Astrocyte of the spinal cord (primary cell): ENCODE measurements around the gene KIF2C.

Experiments used
- DNase-seq: peaks from one replicate; pipeline ENCODE4 v3.0.0; 2011; ENCODE audit warnings: low read depth, low spot score
- H3K4me3 ChIP-seq: 2 replicates; pipeline ENCODE4 v1.5.1; 2011; ENCODE audit warnings: low read depth, mild to moderate bottlenecking, low read length, moderate library complexity
- in situ Hi-C: cut with HindIII; loops from 2 replicates; pipeline ENCODE4 v1.10.0; 2017; ENCODE audit warnings: low sequenced_read_pairs
- TF ChIP-seq, protein P1 (sequence below): IDR thresholded peaks from 2 replicates; pipeline ENCODE4 v1.5.1; 2012; ENCODE audit warnings: low read depth, mild to moderate bottlenecking, low read length, inconsistent platforms

The KIF2C gene

DNA sequence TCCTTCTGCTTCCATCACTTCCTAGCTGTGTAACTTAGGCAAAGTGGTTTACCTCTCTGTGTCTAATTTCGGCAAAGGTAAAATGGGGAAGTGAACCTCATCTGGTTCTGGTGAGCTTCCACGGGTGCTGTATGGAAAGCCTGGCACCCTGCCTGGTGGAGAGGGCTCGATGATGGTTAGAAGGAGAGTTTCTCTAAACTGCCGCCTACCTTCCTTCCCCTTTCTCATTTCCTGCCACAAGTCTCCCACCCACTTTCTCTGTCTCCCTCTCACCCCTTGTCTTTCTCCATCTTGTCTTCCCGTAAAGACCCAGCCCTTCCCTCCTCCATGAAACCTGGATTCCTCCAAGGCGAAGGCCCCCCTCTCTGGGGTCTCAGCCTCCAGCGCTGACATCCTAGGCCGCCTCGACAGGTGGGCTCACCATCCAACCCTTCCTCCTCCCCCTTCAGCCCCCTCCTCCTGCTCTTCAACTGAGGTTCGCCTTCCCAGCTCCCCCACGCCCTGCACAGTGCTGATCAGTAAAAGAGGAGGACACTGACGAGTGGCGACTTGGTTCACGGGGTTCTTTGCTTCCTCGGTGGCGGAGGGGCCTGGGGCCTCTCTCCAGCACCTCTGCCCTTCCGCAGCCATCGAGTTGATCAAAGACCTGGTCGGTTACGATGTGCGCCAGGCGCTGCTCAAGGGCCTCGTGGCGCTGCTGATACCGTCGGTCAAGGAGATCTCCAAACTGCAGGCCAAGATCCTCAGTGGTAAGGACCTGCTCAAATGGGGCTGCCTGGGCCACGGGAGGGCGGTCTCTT lies 15.9 kb upstream of the KIF2C start:
- H3K4me3 ChIP-seq, result no peak overlapping the region
- in situ Hi-C loops, result no loop called here

DNA sequence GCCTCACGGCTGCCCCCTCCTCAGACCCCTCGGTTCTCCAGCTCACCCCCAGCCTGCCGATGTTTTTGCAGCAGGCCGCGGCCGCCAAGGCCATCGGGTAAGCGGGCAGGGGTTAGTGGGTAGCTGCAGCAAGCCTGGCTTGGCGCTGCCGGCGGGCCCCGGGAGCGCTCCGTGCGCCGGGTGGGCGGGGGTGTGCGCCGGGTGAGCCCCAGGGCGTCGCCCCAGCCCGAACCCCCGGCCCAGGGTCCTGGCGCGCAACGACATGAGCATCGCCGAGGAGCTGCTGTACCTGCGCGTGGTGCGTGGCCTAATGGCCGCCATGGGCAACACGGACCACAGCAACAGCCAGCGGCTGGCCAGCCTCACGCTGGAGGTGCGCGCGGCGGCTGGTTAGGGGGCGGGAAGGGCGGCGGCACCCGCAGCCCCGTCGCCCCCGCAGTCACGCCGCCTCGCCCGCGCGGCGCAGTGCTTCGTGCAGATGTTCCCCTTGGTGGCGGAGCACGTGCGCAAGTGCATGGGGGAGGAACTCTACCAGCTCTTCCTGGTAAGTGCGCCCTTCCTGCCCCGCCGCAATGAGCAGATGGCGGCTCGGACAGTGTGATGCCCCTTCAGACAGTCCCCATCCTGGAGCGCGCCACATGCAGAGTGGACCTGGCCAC lies 15.2 kb upstream of the KIF2C start:
- no peak for DNase-seq
- H3K4me3 ChIP-seq, result no peak overlapping the region
- in situ Hi-C loops, result no loop called here
- TF ChIP-seq, protein P1, sequence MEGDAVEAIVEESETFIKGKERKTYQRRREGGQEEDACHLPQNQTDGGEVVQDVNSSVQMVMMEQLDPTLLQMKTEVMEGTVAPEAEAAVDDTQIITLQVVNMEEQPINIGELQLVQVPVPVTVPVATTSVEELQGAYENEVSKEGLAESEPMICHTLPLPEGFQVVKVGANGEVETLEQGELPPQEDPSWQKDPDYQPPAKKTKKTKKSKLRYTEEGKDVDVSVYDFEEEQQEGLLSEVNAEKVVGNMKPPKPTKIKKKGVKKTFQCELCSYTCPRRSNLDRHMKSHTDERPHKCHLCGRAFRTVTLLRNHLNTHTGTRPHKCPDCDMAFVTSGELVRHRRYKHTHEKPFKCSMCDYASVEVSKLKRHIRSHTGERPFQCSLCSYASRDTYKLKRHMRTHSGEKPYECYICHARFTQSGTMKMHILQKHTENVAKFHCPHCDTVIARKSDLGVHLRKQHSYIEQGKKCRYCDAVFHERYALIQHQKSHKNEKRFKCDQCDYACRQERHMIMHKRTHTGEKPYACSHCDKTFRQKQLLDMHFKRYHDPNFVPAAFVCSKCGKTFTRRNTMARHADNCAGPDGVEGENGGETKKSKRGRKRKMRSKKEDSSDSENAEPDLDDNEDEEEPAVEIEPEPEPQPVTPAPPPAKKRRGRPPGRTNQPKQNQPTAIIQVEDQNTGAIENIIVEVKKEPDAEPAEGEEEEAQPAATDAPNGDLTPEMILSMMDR, result no peak

More for the DNA sequence above, 15.9 kb upstream of the KIF2C start:
- TF ChIP-seq, protein P1, result no peak
- DNase-seq, result no peak

DNA sequence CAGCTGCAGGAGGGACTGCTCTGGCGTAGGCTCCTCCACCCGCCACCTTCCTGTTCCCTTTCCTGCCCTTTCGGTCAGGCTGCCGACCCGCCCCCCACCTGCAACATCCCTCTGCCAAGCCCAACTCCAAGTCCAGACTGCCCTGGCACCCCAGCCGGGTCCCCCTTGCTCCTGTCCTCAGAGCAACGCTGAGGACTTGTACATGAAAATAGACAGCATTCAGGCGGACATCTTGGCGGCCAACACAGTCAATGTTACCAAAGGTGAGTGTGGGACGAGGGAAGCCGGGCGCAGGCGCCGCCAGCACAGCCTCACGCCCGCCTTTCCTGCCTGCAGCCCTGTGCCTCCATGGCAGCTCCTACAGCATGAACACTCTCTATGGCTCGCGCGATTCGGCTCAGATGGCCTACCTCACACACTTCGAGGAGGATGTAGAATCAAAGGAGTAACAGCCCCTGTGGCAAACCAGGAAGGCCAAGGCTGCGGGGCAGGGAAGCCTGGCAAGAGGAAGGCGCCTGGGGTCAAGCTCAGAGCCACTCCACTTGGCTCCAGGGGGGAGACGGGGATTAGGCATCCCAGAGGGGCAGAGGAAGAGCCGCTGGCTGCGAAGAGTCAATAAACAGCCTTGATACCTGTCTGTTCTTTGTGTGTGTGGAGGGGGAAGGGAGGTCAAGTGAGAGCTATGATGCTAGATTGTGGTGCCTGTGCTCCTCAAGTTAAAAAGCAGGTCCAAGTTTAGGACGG lies 14.5 kb upstream of the KIF2C start:
- in situ Hi-C loops, result no loop called here
- TF ChIP-seq, protein P1, result no peak
- no peak overlapping the region for H3K4me3 ChIP-seq
- no peak for DNase-seq

DNA sequence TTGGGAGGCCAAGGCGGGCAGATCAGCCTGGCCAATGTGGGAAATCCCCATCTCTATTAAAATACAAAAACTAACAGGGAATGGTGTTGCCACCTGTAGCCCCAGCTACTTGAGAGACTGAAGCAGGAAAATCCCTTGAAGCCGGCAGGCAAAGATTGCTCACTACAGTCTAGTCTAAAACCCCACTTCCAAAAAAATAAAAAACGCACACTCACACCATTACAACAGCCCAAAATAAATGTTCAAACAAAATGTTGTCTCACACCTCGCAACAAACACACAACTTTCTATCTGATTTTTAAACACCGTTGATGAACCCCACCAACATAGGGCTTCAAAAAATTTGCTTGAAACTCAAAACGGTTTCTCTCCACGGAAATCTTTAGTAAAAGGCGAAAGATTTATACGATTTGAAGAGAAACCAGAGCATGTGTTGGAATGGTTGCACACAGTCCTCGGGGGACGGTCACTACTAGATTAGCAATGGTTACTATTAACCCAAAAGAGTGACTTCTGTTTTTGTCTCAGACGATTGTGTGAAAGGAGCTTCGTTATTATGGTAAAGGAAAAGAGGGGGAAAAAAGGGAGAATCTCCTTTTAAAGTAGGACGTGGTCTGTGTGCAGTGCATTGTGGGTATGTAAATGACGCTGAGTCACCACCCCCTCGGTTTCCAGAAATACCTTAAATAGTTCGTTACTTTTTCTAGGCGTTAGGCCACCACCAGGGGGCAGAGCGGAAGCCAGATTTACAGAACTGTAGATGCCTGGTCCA lies 8.7 kb upstream of the KIF2C start, which contains the start of gene RNU5D-1:
Gene RNU5D-1, minus strand, starts transcription at position 430 of the 772 bp plus-strand sequence.
- peak; percentile 98 for DNase-seq
- TF ChIP-seq, protein P1, result peak; percentile 80
- in situ Hi-C loops, result no loop called here
- no peak within 1 kb of the TSS for H3K4me3 ChIP-seq

DNA sequence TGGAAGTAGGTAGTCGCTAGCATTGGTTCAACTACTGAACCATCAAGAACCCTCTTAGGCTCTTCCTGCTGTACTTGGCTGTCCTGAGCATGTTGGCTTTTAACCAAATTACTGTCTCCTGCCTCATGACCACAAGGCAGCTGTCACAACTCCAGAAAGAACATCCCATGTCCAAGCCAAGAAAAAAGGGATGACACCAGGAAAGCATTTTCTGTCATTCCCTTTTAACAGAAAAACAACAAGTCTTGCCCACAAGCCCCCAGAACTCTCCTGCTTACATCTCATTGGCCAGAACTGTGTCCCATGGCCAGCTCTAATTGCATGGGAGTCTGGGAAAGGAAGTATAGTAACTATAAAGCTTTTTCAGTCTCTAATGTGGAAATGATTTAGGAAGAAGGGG lies 6.3 kb upstream of the KIF2C start:
- TF ChIP-seq, protein P1, result no peak
- in situ Hi-C loops, result no loop called here
- no peak overlapping the region for H3K4me3 ChIP-seq
- DNase-seq, result peak; percentile 56

DNA sequence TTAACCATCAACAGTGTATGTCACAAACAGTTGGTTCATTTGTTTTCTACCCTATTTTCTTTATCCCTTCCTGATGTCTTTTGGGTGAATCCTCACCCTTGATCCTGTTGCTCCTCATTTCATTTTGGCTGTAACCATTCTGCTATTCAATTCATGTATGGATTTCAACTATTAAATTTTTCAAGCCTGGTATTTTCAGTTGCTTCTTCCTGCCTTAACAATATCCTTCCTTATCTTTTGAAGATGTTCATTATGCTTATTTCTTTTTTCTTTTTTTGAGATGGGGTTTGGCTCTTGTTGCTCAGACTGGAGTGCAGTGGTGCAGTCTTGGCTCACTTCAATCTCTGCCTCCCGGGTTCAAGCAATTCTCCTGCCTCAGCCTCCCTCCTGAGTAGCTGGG lies 5.9 kb upstream of the KIF2C start:
- H3K4me3 ChIP-seq, result no peak overlapping the region
- in situ Hi-C loops, result no loop called here
- TF ChIP-seq, protein P1, result no peak
- no peak for DNase-seq
